ENCODE measurements around the gene NSG2. TPM values are rescaled to one million over a fixed set of nuclear protein-coding genes. Genes with fewer than 3 reads are reported as not detected.

Gene NSG2
- 7.1 TPM for total RNA-seq

DNA sequence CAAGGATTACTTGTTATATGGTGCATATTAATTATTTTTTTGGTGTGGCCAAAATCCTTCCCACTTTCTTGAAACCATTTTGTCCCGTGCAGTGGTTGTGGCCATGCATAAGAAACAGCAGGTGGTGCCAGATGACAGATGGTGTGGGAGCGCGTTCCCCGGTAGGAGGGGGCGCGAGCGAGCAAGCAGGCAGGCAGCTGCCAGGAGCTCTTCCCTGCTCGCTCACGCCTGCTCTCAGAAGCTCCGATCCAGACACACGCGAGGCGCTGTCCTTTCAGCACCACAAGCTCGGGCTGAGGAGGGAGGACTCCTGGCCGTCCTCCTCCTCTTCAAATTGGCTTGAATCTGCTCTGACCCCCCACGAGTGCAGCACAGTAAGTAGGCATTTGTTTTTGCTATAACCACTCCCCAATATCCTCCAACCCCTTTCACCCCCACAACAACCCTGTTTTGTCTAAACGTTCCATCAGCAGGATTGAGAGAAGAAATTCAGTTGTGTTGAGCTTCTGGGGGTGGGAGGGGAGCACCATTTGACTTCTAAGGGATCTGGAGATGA lies at the start of gene NSG2:
Gene NSG2 (plus strand): TSS at position 237 of the 556 bp plus-strand sequence. CDS start 1,050 bp downstream, outside the sequence.
- TF ChIP-seq POLR2AphosphoS5 (IDR thresholded peaks at IDR 0.05; ENCODE audit: insufficient read depth in 1 of 2, low read depth in 1 of 2) (no peak), POLR2A (IDR thresholded peaks at IDR 0.05) (no peak)
- TF ChIP-seq, protein P1, sequence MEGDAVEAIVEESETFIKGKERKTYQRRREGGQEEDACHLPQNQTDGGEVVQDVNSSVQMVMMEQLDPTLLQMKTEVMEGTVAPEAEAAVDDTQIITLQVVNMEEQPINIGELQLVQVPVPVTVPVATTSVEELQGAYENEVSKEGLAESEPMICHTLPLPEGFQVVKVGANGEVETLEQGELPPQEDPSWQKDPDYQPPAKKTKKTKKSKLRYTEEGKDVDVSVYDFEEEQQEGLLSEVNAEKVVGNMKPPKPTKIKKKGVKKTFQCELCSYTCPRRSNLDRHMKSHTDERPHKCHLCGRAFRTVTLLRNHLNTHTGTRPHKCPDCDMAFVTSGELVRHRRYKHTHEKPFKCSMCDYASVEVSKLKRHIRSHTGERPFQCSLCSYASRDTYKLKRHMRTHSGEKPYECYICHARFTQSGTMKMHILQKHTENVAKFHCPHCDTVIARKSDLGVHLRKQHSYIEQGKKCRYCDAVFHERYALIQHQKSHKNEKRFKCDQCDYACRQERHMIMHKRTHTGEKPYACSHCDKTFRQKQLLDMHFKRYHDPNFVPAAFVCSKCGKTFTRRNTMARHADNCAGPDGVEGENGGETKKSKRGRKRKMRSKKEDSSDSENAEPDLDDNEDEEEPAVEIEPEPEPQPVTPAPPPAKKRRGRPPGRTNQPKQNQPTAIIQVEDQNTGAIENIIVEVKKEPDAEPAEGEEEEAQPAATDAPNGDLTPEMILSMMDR (IDR thresholded peaks at IDR 0.05), result no peak
- intact Hi-C loops (cut with DNase I), result loop anchor here (10.0 kb wide), 1 partner anchor 269 kb away; no protein-coding TSS in a partner anchor

DNA sequence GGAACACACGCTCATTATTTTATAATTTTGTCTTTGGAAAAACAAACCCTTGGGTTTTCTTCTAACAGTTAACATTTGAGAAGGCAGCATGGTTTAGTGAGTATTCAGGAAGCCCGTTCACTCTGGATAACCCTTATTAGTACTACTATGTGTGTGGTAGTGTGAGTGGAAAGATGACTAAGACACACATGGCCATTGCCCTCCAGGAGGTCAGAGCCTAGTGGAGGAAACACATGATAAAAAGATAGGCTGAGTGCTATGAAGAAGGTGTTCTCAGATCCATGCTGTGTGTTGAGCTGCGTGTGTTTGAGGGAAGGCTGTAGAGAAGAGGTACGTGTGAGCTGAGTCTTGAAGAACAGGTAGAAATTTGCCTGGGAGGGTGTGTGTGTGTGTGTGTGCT lies 48.2 kb upstream of the NSG2 start:
- no peak overlapping the region for H3K4me3 ChIP-seq
- H3K36me3 ChIP-seq, result no peaks in the 10 kb centered on the region
- intact Hi-C loops (cut with DNase I), result no loop called here
- H3K27ac ChIP-seq, result no peak overlapping the region
- H3K27me3 ChIP-seq, result no peaks in the 10 kb centered on the region
- TF ChIP-seq, protein P1 (IDR thresholded peaks at IDR 0.05), result no peak
- TF ChIP-seq POLR2AphosphoS5 (IDR thresholded peaks at IDR 0.05; ENCODE audit: insufficient read depth in 1 of 2, low read depth in 1 of 2) (no peak), POLR2A (IDR thresholded peaks at IDR 0.05) (no peak)
- no peak for DNase-seq (ENCODE audit: extremely low spot score in 2 of 2)
- H3K9me3 ChIP-seq, result no peaks in the 10 kb centered on the region
- no peaks in the 10 kb centered on the region for H3K4me1 ChIP-seq

More for the DNA sequence above, at the start of gene NSG2:
- Histone ChIP-seq H3K4me3 (no peak within 1 kb of the TSS), H3K36me3 (no peaks in the 10 kb centered on the region), H3K9me3 (no peaks in the 10 kb centered on the region), H3K27ac (no peak within 1 kb of the TSS), H3K4me1 (no peaks in the 10 kb centered on the region), H3K27me3 (no peaks in the 10 kb centered on the region)
- no peak for DNase-seq (ENCODE audit: extremely low spot score in 2 of 2)

DNA sequence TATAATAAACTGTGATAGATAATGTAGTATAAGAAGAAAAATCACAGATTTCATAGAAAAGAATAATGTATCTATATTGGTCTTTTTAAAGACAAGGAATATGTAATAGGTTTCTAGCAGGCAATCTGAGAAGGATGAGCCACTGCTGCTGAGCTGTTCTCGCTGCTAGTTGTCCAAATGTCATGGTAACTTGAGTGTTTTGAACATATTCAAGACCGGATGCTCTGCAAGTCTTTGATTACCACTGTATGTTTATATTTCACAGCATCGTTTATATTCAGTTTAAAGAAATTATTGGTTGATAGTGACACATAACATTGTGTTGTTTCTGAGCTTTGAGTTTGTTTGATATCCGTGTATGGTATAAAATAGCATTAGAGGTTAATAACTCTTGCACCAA lies 47.0 kb upstream of the NSG2 start:
- TF ChIP-seq POLR2A (IDR thresholded peaks at IDR 0.05) (no peak), POLR2AphosphoS5 (IDR thresholded peaks at IDR 0.05; ENCODE audit: insufficient read depth in 1 of 2, low read depth in 1 of 2) (no peak)
- Histone ChIP-seq H3K27me3 (no peaks in the 10 kb centered on the region), H3K27ac (no peak overlapping the region), H3K9me3 (no peaks in the 10 kb centered on the region), H3K36me3 (no peaks in the 10 kb centered on the region), H3K4me1 (no peaks in the 10 kb centered on the region), H3K4me3 (no peak overlapping the region)
- no peak for DNase-seq (ENCODE audit: extremely low spot score in 2 of 2)
- intact Hi-C loops (cut with DNase I), result no loop called here

DNA sequence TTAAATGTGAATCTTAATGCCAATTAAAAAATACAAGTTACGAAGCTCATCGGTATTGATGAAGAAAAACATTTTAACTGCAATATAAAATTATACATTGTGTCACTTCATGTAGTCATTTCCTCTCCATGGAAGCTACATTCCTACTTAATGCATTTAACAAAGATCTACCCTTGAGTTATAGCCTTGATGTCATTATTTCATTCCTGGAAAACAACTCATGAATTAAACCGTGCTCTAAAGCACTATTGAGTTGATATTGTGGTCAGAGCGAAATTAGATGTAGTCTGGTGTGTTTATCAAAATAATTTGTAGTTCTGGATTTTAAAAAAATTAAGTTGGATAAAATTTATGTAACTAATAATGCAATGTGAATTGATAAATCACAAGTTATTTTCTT lies 45.4 kb upstream of the NSG2 start:
- Histone ChIP-seq H3K27ac (no peak overlapping the region), H3K9me3 (no peaks in the 10 kb centered on the region), H3K36me3 (no peaks in the 10 kb centered on the region), H3K4me1 (no peaks in the 10 kb centered on the region), H3K4me3 (no peak overlapping the region), H3K27me3 (no peaks in the 10 kb centered on the region)
- TF ChIP-seq, protein P1 (IDR thresholded peaks at IDR 0.05), result no peak
- TF ChIP-seq POLR2A (IDR thresholded peaks at IDR 0.05) (no peak), POLR2AphosphoS5 (IDR thresholded peaks at IDR 0.05; ENCODE audit: insufficient read depth in 1 of 2, low read depth in 1 of 2) (no peak)
- no peak for DNase-seq (ENCODE audit: extremely low spot score in 2 of 2)
- intact Hi-C loops (cut with DNase I), result no loop called here

DNA sequence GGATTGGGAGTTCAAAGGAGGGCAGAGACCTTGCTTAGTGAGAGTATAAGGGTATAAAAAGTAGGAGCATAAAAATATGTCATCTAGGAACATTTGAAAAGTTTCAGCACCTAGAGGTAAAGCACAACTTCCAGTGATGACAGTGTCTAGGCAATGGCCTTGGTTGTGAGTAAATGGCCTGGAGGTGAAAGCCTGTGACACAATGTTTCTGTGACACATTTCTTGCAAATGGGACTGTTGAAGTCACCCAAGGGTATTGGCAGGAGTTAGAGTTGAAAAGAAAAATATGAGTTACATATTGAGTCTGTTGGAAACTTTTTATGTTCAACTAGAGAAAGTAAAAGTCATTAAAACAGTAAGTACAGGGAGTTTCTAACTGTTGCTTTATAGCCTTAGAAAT lies 41.7 kb upstream of the NSG2 start:
- Histone ChIP-seq H3K4me1 (no peaks in the 10 kb centered on the region), H3K9me3 (no peaks in the 10 kb centered on the region), H3K27me3 (no peaks in the 10 kb centered on the region), H3K4me3 (no peak overlapping the region), H3K36me3 (no peaks in the 10 kb centered on the region), H3K27ac (no peak overlapping the region)
- intact Hi-C loops (cut with DNase I), result no loop called here
- no peak for DNase-seq (ENCODE audit: extremely low spot score in 2 of 2)
- TF ChIP-seq, protein P1 (IDR thresholded peaks at IDR 0.05), result no peak
- TF ChIP-seq POLR2AphosphoS5 (IDR thresholded peaks at IDR 0.05; ENCODE audit: insufficient read depth in 1 of 2, low read depth in 1 of 2), result no peak
- TF ChIP-seq POLR2A (IDR thresholded peaks at IDR 0.05), result no peak
